Fibroblast of villous mesenchyme (primary cell): ENCODE results near the gene KIF18B. TPM values are rescaled to one million over a fixed set of nuclear protein-coding genes. Genes with fewer than 3 reads are reported as not detected.

Experiments used
- DNase-seq: peaks from one replicate; pipeline ENCODE4 v3.0.0-alpha.2; 2010; ENCODE audit warnings: low read depth
- H3K4me3 ChIP-seq: 2 replicates; pipeline ENCODE4 v1.5.1; 2011; ENCODE audit warnings: low read depth, mild to moderate bottlenecking, low read length
- total RNA-seq: library from RNA; depleted of rRNA; stranded (reverse); fragments of >200 nt; gene quantifications from 2 replicates; pipeline ENCODE4 v1.2.3, GENCODE V29; 2012
- TF ChIP-seq, protein P1 (sequence below): IDR thresholded peaks from 2 replicates; pipeline ENCODE4 v1.5.1; 2012; ENCODE audit warnings: low read depth, mild to moderate bottlenecking, low read length; ENCODE audit not compliant: insufficient read depth

The KIF18B gene
- total RNA-seq, 1 donor = 5.2 TPM

DNA sequence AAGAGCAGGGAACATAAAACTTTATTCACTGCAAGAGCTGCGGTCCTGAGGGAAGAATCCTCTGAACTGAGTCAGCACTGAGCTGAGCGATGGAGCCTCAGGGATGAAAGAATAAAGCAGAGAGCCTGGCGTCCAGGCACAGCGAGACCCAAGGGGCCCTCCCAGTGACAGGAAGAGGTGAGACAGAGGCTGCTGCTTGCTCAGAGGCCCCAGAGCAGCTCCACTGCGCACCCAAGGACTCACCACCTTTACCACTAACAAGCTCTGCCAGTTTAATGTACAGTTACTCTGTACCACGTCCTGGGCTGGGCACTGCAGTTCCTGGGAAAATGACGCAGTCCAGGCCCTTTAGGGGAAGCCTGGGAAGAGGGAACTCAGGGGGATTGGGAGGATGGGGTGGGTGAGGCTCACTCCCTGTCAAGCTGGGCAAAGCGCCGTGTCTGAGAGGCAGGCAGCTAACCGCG lies 37.9 kb downstream of the KIF18B start:
- H3K4me3 ChIP-seq = no peak overlapping the region
- DNase-seq = peak; percentile 56
- TF ChIP-seq, protein P1, sequence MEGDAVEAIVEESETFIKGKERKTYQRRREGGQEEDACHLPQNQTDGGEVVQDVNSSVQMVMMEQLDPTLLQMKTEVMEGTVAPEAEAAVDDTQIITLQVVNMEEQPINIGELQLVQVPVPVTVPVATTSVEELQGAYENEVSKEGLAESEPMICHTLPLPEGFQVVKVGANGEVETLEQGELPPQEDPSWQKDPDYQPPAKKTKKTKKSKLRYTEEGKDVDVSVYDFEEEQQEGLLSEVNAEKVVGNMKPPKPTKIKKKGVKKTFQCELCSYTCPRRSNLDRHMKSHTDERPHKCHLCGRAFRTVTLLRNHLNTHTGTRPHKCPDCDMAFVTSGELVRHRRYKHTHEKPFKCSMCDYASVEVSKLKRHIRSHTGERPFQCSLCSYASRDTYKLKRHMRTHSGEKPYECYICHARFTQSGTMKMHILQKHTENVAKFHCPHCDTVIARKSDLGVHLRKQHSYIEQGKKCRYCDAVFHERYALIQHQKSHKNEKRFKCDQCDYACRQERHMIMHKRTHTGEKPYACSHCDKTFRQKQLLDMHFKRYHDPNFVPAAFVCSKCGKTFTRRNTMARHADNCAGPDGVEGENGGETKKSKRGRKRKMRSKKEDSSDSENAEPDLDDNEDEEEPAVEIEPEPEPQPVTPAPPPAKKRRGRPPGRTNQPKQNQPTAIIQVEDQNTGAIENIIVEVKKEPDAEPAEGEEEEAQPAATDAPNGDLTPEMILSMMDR = no peak

- no peak overlapping the region for H3K4me3 ChIP-seq
- TF ChIP-seq, protein P1 = no peak
- no peak for DNase-seq
These were observed 38.7 kb downstream of the KIF18B start for GRCh38 chr17:44908761-44909326.

GRCh38 chr17:44907729-44908470 lies 39.7 kb downstream of the KIF18B start:
- DNase-seq = no peak
- H3K4me3 ChIP-seq = no peak overlapping the region
- TF ChIP-seq, protein P1 = no peak

GRCh38 chr17:44906763-44907728 lies 40.5 kb downstream of the KIF18B start:
- TF ChIP-seq, protein P1 = no peak
- peak; percentile 32 for DNase-seq
- no peak overlapping the region for H3K4me3 ChIP-seq

DNA sequence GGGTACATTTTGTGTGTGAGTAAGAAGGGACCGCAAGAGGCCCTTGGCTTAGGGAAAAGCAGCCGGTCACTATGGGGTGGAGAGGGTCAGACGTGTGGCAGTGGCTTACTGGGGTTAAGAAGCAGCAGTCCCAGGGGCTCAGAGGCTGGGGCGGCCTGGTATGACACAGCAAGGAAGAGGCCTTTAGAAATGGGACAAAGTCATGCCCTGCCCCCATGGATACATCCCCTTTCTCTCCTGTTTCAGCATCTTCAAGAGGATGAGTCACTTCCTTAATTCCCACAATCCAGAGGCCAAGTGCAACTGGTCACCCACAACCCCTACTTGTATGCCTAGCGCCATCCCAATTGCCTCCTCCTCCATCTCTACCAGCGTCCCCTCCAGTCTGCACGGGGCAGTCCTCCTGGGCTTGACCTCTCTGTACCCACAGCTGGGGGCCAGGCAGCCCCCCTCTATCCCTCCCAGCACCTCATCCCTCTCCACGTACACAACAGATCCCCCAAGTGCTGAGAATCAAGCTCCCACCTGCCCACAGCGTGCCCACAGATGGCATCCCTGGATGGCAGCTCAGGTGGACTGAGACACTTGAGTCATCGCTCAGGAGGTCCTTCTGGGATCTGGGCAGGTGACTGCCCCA lies 41.4 kb downstream of the KIF18B start:
- H3K4me3 ChIP-seq = no peak overlapping the region
- DNase-seq = peak; percentile 93
- TF ChIP-seq, protein P1 = no peak
